RWPE1 (cell line): ENCODE measurements around the gene DZANK1.

Experiments used
- CTCF ChIA-PET: fragments of 350-600 bp; sonication (Branson Sonifier 250); formaldehyde crosslinking; extraction: SDS; loops from one replicate; lab custom pipeline; 2021; lab: Yijun Ruan, JAX
- POLR2A ChIA-PET: fragments of 400-600 bp; formaldehyde crosslinking; extraction: SDS; loops from one replicate; lab custom pipeline; 2020; ENCODE audit warnings: antibody characterized with exemption; ENCODE audit not compliant: low non-redundant PET; lab: Yijun Ruan, JAX
- DNase-seq: peaks from one replicate; pipeline ENCODE4 v3.0.0; 2012; ENCODE audit warnings: low spot score
- H3K27ac ChIP-seq: fragments of 450-650 bp; 2 replicates; pipeline ENCODE4 v1.5.1; 2017
- TF ChIP-seq, protein P1 (sequence below): fragments of 450-650 bp; conservative IDR thresholded peaks from 2 replicates; pipeline ENCODE4 v1.5.1; 2017; ENCODE audit warnings: low read depth, mild to moderate bottlenecking

DZANK1 gene

DNA sequence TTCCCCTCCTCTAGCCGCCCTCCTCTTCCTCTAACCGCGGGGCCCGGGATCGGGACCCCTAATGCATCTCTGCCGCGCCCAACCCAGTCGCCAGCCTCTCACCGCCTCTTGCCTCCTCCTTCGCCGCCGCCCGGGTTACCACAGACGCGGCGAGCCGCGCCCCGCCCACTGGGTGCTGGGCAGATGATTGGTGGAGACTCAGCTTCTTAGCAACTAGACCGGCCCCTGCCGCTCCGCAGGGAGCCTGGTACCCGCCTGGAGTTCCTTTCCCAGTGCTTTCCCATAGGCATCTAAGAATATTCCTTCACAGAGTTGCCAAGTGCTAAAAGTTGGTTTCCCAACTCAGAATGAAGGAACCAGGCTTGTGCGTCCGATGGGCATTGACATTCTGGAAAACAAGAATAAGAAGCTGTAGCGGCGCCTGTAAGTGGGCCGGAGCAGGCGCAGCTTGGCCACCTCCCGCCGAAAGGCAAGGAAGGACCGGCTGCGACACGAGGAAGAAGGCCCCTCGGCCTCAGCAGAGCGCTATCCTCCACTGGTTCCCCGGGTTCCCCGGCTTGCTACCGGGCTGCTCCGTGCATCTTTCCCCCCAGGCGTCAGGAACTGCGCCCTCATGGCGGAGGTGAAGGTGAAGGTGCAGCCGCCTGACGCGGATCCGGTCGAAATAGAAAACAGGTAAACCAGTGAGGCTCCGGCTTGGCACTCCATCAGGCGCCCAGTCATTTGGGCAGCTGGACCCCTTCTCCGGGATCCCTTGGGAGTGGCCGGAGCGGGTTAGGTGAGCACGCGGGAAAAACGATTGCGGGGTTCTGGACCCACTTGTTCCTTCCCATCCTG lies at the start of gene DZANK1, which contains the start of gene POLR3F:
DZANK1 (minus strand) TSS at position 137 of the 837 bp plus-strand sequence. CDS start 1,672 bp downstream, outside the sequence.
POLR3F (plus strand) TSS at position 497 of the 837 bp plus-strand sequence; CDS start at position 614, 117 bp downstream.
- H3K27ac ChIP-seq = peak within 1 kb of the TSS; percentile 89
- ChIA-PET CTCF (interaction anchor here (0.6 kb wide), 1 partner anchor 1745 kb away, joined by 5 read pairs; no protein-coding TSS in a partner anchor), POLR2A (no interaction called here)
- peak; percentile 99 for DNase-seq
- TF ChIP-seq, protein P1, sequence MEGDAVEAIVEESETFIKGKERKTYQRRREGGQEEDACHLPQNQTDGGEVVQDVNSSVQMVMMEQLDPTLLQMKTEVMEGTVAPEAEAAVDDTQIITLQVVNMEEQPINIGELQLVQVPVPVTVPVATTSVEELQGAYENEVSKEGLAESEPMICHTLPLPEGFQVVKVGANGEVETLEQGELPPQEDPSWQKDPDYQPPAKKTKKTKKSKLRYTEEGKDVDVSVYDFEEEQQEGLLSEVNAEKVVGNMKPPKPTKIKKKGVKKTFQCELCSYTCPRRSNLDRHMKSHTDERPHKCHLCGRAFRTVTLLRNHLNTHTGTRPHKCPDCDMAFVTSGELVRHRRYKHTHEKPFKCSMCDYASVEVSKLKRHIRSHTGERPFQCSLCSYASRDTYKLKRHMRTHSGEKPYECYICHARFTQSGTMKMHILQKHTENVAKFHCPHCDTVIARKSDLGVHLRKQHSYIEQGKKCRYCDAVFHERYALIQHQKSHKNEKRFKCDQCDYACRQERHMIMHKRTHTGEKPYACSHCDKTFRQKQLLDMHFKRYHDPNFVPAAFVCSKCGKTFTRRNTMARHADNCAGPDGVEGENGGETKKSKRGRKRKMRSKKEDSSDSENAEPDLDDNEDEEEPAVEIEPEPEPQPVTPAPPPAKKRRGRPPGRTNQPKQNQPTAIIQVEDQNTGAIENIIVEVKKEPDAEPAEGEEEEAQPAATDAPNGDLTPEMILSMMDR = no peak

DNA sequence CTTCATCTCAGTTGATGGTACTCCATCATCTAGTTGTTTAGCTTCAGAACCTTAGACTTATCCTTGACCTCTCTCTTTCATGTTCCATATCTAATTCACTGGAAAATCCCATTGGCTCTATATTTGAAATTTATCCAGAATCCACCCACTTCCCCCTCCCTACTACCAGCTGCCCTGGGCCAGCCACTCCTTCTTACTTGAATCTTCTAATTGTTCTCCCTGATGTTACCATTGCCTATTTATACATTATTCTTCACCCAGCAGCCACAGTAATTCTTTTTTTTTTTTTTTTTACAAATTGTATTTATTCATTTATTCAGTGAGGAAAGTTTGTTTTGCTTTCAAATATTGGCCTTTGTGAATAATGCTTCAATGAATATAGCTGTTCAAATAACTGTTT lies 49.1 kb upstream of the DZANK1 start:
- DNase-seq = no peak
- CTCF ChIA-PET = no interaction called here
- TF ChIP-seq, protein P1 = no peak
- H3K27ac ChIP-seq = no peak overlapping the region
- POLR2A ChIA-PET = no interaction called here

DNA sequence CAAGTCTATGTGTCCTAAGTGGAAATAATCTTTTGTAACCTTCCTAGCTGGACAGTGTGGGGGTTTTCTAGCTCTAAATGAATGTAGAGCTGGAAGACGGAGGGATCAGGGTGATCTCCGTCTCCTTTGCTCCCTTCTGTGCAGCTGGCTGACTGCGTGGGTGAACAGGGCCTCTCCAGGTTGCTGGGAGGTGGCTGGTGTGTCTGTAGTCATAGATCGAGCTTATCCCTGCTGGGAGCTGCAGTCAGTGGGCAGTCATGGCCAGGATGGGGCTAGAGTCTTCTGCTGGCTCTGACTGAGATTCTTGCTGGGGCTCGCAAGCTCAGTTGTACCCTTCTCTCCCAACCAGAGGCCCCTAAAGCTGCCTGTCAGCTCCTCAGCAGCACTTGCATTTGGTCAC lies 47.3 kb upstream of the DZANK1 start:
- TF ChIP-seq, protein P1 = no peak
- ChIA-PET CTCF (interaction anchor here (0.6 kb wide), 2 partner anchors 59 to 1544 kb away, joined by 3 to 4 read pairs; no protein-coding TSS in a partner anchor), POLR2A (no interaction called here)
- 0 out of 2 replicates have a peak overlapping the region, but pooled peaks have one; percentile 19 for H3K27ac ChIP-seq
- DNase-seq = no peak

DNA sequence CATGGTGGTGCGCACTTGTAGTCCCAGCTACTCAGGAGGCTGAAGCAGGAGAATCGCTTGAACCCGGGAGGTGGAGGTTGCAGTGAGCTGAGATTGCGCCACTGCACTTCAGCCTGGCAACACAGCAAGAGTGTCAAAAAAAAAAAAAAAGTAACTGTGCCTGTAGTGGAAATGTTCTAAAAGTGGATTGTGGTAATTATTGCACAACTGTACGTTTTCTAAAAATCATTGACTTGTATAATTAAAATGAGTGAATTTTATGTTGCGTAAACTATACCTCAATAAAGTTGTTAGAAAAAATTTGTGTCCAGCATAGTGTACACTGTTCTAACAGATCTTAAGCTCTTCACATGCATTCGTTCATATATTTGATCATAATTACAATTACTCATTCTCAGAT lies 46.4 kb upstream of the DZANK1 start:
- TF ChIP-seq, protein P1 = no peak
- CTCF ChIA-PET = no interaction called here
- POLR2A ChIA-PET = no interaction called here
- no peak overlapping the region for H3K27ac ChIP-seq
- no peak for DNase-seq

DNA sequence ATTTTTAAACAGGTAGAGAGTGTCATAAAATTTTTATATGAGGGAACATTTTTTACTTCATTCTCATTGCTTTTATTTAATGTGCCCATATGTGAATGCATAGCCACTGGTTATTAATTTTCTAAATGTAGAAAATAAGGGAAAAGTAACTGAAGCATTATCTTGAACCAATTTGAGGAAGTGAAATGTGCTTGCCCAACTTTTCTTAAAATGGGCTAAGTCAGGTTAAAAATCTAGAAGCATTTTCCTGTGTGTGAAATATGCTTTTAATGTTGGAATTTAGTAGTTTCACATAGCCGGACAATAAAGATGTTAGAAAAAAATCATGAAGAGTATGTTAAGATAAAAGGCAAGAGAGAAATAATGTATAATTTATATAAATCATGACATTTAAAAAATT lies 44.7 kb upstream of the DZANK1 start:
- CTCF ChIA-PET = no interaction called here
- POLR2A ChIA-PET = no interaction called here
- no peak for DNase-seq
- TF ChIP-seq, protein P1 = no peak
- no peak overlapping the region for H3K27ac ChIP-seq

DNA sequence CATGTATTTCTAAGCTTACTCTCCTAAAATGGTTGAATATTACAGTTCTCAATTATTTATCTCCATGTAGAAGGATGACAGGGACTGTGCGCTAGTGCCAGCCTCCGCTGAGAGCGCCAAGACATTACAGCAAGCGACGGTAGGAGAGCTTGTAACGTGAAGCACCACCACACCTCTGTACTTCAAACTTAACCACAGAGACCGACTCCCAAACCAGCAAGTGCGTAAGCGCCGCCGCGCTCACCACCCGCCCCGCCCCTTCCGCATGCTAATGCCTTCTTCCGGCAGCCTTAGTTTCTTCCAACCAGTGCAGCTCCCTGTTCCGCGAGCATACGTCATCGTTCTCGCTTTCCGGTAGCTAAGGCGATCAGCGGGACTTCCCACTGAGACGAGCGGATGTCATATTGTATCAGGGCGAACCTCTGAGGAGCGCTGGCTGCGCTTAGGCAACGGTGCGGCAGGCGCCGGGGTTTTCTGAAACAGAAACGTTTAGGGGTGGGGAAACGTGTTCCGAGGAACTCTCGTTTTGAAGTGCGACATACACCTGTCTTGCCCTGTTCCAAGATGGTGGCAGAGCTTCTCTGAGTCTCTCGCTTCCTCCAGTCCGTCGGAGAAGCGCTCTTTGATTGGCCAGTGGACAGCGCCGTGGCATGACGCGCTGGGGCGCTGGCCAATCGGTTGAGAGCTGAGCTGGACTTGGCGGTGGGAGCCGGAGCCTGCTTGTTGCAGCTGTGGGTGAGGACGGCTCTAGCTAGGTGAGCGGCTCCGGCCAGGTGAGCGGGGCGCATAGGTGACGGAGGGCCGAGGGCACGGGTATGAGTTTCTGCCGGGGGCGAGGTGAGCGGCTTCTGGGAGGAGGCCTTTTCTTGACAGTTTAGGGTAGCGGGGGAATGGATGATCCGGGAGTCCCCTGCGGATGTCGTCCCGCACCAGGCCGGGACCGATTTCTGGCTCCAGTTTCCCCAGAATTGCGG lies 40.7 kb upstream of the DZANK1 start, which contains the start of gene SEC23B:
SEC23B (plus strand) TSS at position 723 of the 974 bp plus-strand sequence. CDS start 2,896 bp downstream, outside the sequence.
- peak within 1 kb of the TSS; percentile 94 for H3K27ac ChIP-seq
- POLR2A ChIA-PET = interaction anchor here (0.5 to 2.4 kb wide), 8 partner anchors 10 to 517 kb away, joined by 3 to 9 read pairs (median 4); partner anchors contain the start of gene RBBP9
- CTCF ChIA-PET = no interaction called here
- DNase-seq = peak; percentile 99
- TF ChIP-seq, protein P1 = no peak
